Muscle layer of duodenum (tissue), 2 donors: Measurements from ENCODE around the gene MMEL1.

ENCODE experiments used
- H3K27ac ChIP-seq: one replicate; pipeline ENCODE4 v1.7.0; 2013; ENCODE audit warnings: mild to moderate bottlenecking, low read length
- H3K27me3 ChIP-seq: one replicate; pipeline ENCODE4 v1.7.0; 2013; ENCODE audit warnings: low read depth, mild to moderate bottlenecking, control low read depth, low read length
- H3K36me3 ChIP-seq, 2 donors: one replicate each; pipeline ENCODE4 v1.7.0; 2013; ENCODE audit warnings: low read length in 2 of 2, control low read depth in 1 of 2, mild to moderate bottlenecking in 1 of 2; ENCODE audit not compliant: insufficient read depth in 2 of 2, control insufficient read depth in 1 of 2
- H3K4me1 ChIP-seq, 2 donors: one replicate each; pipeline ENCODE4 v1.7.0; 2013; ENCODE audit warnings: low read length in 2 of 2, mild to moderate bottlenecking in 2 of 2, control low read depth in 1 of 2, moderate library complexity in 1 of 2; ENCODE audit not compliant: insufficient read depth in 2 of 2, control insufficient read depth in 1 of 2
- H3K4me3 ChIP-seq, 2 donors: one replicate each; pipeline ENCODE4 v1.7.0; 2013; ENCODE audit warnings: low read length in 2 of 2, low read depth in 1 of 2, mild to moderate bottlenecking in 1 of 2
- H3K9me3 ChIP-seq, 2 donors: one replicate each; pipeline ENCODE4 v1.7.0; 2013; ENCODE audit warnings: low read length in 2 of 2, control low read depth in 1 of 2, mild to moderate bottlenecking in 1 of 2; ENCODE audit not compliant: control insufficient read depth in 1 of 2
- donor health status: healthy.

MMEL1 gene

DNA sequence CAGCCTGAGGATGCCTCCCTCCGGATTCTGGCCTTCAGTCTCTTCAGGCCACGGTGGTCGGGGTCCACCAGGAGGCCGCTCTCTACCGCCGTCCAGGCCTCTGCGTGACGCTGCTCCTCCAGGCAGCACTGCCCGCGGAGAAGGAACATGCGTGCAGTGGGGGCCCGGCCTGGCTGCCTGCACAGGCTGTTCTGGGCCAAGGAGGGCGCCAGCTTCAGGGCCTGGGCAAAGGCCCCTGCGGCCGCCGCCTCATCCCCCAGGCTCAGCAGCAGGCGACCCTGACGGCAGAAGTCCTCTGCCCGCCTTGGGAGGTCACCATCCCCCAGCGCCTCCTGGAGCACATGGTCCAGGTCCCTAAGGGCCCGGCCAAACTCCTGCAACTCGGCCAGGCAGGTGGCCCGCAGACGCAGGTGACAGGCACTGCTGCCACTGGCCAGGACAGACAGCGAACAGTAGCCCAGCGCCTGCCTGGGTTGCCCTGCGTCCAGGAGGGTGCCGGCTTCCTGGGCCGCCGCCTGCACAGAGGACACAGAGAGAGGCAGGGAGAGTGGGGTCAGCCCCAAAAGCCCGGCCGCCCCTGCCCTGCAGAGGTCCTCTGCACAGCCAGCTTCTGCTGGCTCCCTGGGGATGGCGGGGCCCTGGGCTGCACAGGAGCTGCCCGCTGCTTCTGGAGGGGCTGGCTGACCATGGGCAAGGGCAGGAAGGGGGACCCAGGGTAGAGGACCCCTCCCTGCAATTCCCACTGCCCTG, 8.7 kb upstream of the MMEL1 start:
- H3K27me3 ChIP-seq = no peaks in the 10 kb centered on the region
- H3K36me3 ChIP-seq = no peaks in the 10 kb centered on the region
- H3K9me3 ChIP-seq = peaks cover 0 to 11% of the 10 kb centered on the region in 2 donors
- peak overlapping the region in 1 of 2 donors; percentile 89 for H3K4me3 ChIP-seq
- H3K4me1 ChIP-seq = peaks cover 0 to 23% of the 10 kb centered on the region in 2 donors
- H3K27ac ChIP-seq = no peak overlapping the region

GRCh38 chr1:2640626-2641025, 7.8 kb upstream of the MMEL1 start:
- H3K27me3 ChIP-seq = no peaks in the 10 kb centered on the region
- H3K4me3 ChIP-seq = no peak overlapping the region
- peaks cover 0 to 24% of the 10 kb centered on the region in 2 donors for H3K4me1 ChIP-seq
- H3K27ac ChIP-seq = no peak overlapping the region
- peaks cover 0 to 7% of the 10 kb centered on the region in 2 donors for H3K9me3 ChIP-seq
- no peaks in the 10 kb centered on the region for H3K36me3 ChIP-seq

DNA sequence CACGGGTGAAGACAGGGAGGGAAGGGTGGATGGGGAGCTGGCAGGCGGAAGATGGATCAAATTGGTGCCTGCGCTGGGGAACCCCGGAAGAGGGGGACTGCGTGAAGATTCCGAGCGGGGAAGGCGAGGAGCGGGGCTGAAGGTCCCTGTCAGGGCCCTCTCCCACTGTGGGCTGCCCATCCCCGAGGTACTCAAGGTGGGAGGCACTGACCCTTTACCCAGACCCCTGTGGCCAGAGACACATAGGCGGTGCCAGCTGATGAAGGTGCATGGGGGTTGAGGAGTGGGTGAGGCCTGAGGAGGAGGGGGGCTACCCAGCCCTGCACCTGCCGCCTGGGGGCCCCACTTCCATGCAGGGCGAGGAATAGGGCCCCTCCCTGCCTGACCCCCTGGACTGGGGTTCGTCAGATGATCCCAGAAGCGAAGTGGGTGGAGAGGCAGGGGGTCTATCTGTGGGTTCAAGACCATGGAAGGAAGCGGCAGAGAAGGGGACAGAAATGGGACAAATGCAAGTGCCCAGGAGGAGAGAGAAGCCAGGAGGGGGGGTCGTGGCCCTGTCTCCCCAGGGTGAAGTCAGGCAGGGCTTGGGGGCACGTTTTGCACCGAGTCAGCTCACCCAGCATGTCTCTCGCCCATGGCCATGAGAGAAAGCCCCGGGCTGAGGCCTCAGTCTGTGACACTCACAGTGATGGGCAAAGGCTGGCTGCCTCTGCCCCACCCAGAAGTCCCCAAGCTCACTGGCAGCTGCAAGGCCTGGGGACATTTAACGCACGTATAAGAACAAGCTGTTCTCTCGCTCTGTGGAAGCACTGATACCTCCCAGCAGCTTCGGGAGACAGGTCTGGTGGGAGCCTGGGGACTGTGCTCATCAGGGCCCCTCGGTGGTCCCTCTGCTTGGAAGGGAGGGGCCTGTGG, 7.0 kb upstream of the MMEL1 start:
- Histone ChIP-seq H3K27ac (no peak overlapping the region), H3K27me3 (no peaks in the 10 kb centered on the region), H3K4me3 (no peak overlapping the region), H3K4me1 (peaks cover 0 to 24% of the 10 kb centered on the region in 2 donors), H3K9me3 (peaks cover 0 to 6% of the 10 kb centered on the region in 2 donors), H3K36me3 (no peaks in the 10 kb centered on the region)

DNA sequence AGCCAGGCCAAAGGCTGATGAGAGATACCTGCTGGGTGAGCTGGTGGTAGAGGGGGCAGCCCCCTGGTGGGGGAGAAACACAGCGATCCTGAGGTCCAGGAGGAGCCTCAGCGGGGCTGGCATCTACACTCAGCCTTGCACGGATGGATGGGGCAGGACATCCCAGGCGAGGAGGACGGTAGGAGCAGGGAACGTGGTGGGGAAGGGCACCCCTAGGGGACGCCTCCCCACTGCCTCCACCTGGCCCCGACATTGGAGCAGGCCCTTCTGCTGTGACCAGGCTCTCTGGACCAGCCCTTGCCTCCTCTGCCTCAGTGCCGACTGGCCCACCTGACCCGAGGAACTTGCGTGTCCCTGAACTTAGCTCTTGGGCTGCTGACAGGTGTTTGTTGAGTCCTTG, 6.4 kb upstream of the MMEL1 start:
- H3K36me3 ChIP-seq = no peaks in the 10 kb centered on the region

GRCh38 chr1:2638466-2639115, 5.8 kb upstream of the MMEL1 start:
- Histone ChIP-seq H3K27ac (no peak overlapping the region), H3K36me3 (no peaks in the 10 kb centered on the region), H3K4me3 (no peak overlapping the region), H3K9me3 (peaks cover 0 to 6% of the 10 kb centered on the region in 2 donors), H3K4me1 (peaks cover 0 to 28% of the 10 kb centered on the region in 2 donors), H3K27me3 (no peaks in the 10 kb centered on the region)

More for the DNA sequence above, 6.4 kb upstream of the MMEL1 start:
- Histone ChIP-seq H3K9me3 (peaks cover 0 to 6% of the 10 kb centered on the region in 2 donors), H3K27me3 (no peaks in the 10 kb centered on the region), H3K4me3 (no peak overlapping the region), H3K4me1 (peaks cover 0 to 24% of the 10 kb centered on the region in 2 donors), H3K27ac (no peak overlapping the region)

- H3K27me3 ChIP-seq = no peaks in the 10 kb centered on the region
- H3K27ac ChIP-seq = no peak overlapping the region
- H3K36me3 ChIP-seq = no peaks in the 10 kb centered on the region
- H3K4me1 ChIP-seq = peaks cover 0 to 28% of the 10 kb centered on the region in 2 donors
- peaks cover 0 to 6% of the 10 kb centered on the region in 2 donors for H3K9me3 ChIP-seq
- H3K4me3 ChIP-seq = no peak overlapping the region
These were observed 4.8 kb upstream of the MMEL1 start for GRCh38 chr1:2637442-2638145.

DNA sequence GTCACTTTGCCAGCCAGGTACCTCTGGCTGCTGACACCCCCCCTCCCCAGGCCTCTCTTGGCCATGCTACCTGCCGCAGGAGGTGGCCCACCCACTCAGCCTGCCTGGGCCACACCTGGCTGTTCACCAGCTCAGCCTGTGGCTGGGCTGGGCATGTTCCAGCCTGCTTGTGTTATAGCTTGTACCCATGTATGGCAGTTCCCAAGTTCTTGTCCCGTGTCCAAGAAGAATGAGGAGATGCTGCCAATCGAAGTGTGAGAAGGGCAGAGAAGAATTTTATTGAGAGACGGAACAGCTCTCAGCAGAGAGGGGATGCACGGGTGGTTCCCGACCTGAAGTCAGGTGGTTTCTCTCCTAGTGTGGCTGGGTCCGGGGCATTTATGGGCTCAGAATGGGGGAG, 3.9 kb upstream of the MMEL1 start:
- Histone ChIP-seq H3K36me3 (no peaks in the 10 kb centered on the region), H3K27ac (no peak overlapping the region), H3K4me1 (peaks cover 0 to 20% of the 10 kb centered on the region in 2 donors), H3K4me3 (no peak overlapping the region), H3K9me3 (peaks cover 0 to 6% of the 10 kb centered on the region in 2 donors), H3K27me3 (no peaks in the 10 kb centered on the region)

DNA sequence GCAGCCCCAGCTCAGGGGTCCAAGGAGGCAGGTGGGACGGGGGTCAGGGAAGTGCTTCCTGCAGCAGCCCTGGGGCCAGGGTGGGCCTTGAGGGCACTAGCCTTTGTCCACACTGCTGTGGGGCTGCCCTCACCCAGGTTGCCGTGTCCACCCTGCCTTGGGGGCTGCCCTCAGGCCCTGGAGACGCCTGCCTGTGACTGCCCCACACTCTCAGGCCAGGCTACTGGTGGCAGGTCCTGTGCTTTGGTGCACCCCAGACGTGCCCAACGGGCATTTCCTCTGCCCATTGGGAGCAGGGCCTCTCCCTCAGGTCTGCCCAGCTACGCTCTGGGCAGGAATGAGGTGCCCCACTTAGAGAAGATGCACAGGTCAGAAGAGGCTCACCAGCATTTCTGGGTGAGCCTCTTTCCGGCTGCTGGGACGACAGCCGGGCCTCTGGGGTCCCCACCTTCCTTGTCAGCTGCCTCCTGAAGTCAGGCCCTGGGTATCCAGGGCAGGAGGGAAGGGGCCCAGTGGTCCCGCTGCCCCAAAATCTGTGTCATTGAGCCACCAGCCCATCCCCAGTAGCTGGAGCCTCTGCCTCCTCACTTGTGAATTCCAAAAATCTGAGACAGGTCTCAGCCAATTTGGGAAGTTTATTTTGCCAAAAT, 2.7 kb upstream of the MMEL1 start:
- Histone ChIP-seq H3K4me3 (no peak overlapping the region), H3K9me3 (peaks cover 2 to 6% of the 10 kb centered on the region in 2 donors), H3K27ac (no peak overlapping the region), H3K36me3 (no peaks in the 10 kb centered on the region), H3K27me3 (no peaks in the 10 kb centered on the region), H3K4me1 (peaks cover 0 to 14% of the 10 kb centered on the region in 2 donors)

DNA sequence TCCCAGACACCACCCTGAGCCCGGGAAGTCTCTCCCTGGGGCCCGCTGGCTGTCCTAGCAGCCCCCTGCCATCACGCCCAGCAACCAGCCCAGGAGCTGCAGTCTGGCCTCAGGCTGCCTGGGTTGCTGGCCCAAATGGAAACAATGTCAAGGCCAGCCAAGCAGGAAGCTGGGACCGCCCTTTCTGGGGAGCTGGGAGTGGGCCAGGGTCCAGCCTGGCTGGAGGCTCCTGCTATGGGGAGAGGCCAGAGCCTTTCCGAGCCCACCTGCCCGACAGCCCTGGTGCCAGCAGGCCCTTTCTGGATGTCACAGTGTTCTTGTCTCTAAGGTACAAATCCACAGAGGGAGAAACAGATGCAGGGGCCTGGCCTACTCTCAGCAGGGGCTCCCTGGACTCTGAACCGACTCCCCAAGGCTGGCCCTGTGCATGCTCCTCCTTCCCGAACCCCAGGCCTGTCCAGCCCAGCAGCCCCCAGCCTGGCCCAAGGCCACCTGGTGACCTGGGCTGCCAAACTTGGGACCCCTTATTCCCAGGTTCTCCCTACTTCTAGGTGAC, 1.2 kb upstream of the MMEL1 start:
- no peak overlapping the region for H3K4me3 ChIP-seq
- H3K9me3 ChIP-seq = peaks cover 2 to 6% of the 10 kb centered on the region in 2 donors
- peaks cover 0 to 14% of the 10 kb centered on the region in 2 donors for H3K4me1 ChIP-seq
- H3K27me3 ChIP-seq = peaks cover 9% of the 10 kb centered on the region
- H3K36me3 ChIP-seq = no peaks in the 10 kb centered on the region
- H3K27ac ChIP-seq = no peak overlapping the region

DNA sequence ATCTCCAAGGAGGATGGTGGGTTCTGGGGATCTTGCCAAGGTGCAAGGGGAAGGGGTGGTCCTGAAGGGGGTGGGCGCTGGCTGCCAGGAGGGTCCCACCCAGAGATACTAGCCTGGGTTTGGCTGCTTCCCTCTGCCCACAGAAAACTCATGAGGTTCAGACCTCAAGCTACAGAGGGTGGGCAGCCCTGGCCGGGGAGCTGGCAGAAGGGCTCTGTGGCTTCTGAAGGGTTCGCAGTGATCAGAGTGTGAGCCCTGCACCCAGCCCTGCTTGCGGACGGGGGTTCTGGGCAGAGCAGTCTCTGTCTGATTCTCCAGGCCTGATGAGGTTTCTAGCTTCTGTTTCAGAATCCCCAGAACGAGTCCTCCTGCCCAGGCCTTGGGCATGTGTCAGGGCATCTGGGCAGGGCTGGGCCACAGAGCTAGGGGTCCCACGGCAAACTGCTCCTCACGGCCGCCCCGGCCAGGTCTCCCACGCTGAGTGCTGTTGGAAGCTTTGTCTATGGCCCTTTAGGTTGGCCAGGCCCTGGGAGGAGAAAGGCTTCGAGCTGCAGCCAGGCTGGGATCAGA, 635 bp upstream of the MMEL1 start:
- H3K27me3 ChIP-seq = peaks cover 9% of the 10 kb centered on the region
- H3K9me3 ChIP-seq = peaks cover 2 to 6% of the 10 kb centered on the region in 2 donors
- H3K4me3 ChIP-seq = no peak overlapping the region
- no peak overlapping the region for H3K27ac ChIP-seq
- H3K36me3 ChIP-seq = no peaks in the 10 kb centered on the region
- H3K4me1 ChIP-seq = peaks cover 0 to 14% of the 10 kb centered on the region in 2 donors
